Measurements from ENCODE around the gene SLC9A5. TPM values are rescaled to one million over a fixed set of nuclear protein-coding genes. Genes with fewer than 3 reads are reported as not detected.

The SLC9A5 gene
- total and polyA plus RNA-seq, 9 of the 15 experiments (the other 6 are each of a cell fraction or from before 2014, with no cell fraction given): 0.06 to 3.1 (median 1.2) TPM

- TF ChIP-seq SIX5 (IDR thresholded peaks at IDR 0.05; ENCODE audit: borderline replicate concordance in 1 of 2, insufficient read depth in 1 of 2, low read depth in 1 of 2, low read length in 2 of 2): no peak
- TF ChIP-seq ETS1 (conservative IDR thresholded peaks at IDR 0.05; ENCODE audit: control insufficient read depth, low read depth, low read length): no peak
- no peak for TF ChIP-seq ZNF518B (CRISPR knock-in tag; IDR thresholded peaks at IDR 0.05)
- TF ChIP-seq CBX5 (IDR thresholded peaks at IDR 0.05; ENCODE audit: borderline replicate concordance, low read depth): no peak
- no peak for TF ChIP-seq ZNF212 (CRISPR knock-in tag; IDR thresholded peaks at IDR 0.05)
- no peak for TF ChIP-seq CHD1 (IDR thresholded peaks at IDR 0.05; ENCODE audit: low read length)
- TF ChIP-seq ZNF253 (CRISPR knock-in tag; conservative IDR thresholded peaks at IDR 0.05): no peak
- TF ChIP-seq ELF4 (CRISPR knock-in tag; IDR thresholded peaks at IDR 0.05): no peak
- no peak for TF ChIP-seq CCNT2 (IDR thresholded peaks at IDR 0.05; ENCODE audit: borderline replicate concordance, extremely low read depth, insufficient read length, low read depth, low read length)
- TF ChIP-seq SIN3A (IDR thresholded peaks at IDR 0.05; ENCODE audit: borderline replicate concordance in 2 of 2, control insufficient read depth in 1 of 2, low read depth in 2 of 2, low read length in 2 of 2): no peak
- peak; percentile 45; the same call in 1 of the 2 replicates for TF ChIP-seq ZNF589 (CRISPR knock-in tag; IDR thresholded peaks at IDR 0.05; ENCODE audit: low read depth)
- no peak for TF ChIP-seq THRA (IDR thresholded peaks at IDR 0.05)
- TF ChIP-seq POLR3A (IDR thresholded peaks at IDR 0.05; ENCODE audit: borderline replicate concordance, extremely low read depth, insufficient read depth, insufficient read length): no peak
- no peak for TF ChIP-seq NFATC3 (IDR thresholded peaks at IDR 0.05)
- TF ChIP-seq CHAMP1 (IDR thresholded peaks at IDR 0.05): no peak
Measured at GRCh38 chr16:67241008-67241900, 7.5 kb upstream of the SLC9A5 start (continued).

All from K562 (cell line).